Activated CD4-positive, CD25-positive, alpha-beta regulatory T cell treated with anti-CD3 and anti-CD28 coated beads, Interleukin-2, amount 50 U/mL, for 24 hours (primary cell): ENCODE measurements around the gene MZT2B.
"Not testable (repeated sequence)": the region's sequence is repeated elsewhere in the genome, so short reads cannot be mapped to it uniquely, and the experiment has no call there.

Source experiments
- ATAC-seq, 2 donors: fragments of 150-1000 bp; cut with Tn5 transposase; one replicate each; pipeline ENCODE4 v1.10.0; 2021; ENCODE audit warnings: mild to moderate bottlenecking in 1 of 2, moderate library complexity in 1 of 2

MZT2B gene, protein sequence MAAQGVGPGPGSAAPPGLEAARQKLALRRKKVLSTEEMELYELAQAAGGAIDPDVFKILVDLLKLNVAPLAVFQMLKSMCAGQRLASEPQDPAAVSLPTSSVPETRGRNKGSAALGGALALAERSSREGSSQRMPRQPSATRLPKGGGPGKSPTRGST

DNA sequence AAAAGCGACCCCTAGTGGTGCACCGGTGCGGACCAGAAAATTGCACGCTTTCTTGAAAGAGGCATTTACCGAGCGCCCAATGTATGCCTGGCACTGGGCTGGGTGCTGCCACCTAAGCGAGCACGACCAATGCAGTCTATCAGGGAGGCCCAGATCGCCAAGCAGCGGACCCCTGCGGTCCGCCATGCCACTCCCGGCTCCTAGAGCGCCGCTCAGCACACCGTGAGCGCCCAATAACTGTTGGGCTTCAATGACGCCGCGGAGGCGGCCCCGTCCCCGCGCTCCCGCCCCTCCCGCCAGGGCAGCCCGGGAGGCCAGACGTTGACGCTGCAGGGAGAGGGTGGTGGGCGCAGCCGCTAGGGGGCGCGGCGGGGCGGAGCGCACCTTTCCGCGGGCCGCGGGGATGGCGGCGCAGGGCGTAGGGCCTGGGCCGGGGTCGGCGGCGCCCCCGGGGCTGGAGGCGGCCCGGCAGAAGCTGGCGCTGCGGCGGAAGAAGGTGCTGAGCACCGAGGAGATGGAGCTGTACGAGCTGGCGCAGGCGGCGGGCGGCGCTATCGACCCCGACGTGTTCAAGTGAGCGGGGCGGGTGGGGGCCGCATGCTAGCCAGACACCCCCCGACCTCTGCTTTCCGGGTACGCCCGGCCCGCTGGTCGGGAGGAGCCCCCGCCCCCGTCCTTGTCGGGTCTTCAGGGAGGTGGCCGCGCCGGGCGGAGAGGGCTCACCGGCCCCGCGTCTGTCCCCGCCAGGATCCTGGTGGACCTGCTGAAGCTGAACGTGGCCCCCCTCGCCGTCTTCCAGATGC is at the start of gene MZT2B:
TSS of gene MZT2B (plus strand) at position 383 of the 803 bp plus-strand sequence. CDS start at position 404, 21 bp downstream.
- peak; percentile 88 to 91 for ATAC-seq

DNA sequence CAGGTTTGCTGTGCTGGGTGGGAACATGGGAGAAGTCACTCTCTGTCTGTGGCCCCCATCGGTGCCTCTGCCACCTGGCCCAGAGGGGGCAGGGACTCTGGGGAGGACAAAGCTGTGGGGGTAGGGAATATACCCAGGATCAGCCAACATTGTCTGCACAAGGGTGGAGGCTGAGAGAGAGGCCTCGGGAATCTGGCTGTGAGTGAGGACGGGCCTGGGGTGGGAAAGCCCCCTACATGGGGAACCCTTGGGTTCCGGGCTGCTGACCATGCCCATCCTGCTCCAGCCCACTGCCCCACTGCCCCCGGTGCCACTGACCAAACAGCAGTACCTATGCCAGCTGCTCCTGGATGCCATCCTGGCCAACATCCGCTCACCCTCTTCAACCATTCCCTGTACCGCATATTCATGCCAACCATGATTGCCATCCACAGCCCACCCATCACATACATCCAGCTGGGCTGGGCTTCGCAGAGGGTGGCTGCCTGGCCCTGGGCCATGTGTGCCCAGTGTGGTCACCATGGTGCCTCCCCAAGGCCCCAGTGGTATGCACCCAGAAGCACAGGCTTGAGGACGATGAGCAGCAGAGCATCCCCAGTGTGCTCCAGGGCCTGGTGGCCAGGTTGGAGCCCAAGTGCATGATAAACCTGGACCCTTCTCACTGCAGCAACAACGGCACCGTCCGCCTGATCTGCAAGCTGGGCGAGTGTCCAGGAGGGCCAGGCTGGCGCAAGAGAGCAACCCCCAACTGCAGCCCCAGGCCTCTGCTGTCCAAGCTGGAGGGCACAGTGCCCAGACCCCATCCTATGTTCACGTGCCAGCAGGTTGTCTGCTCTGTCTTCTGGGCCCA is 46.1 kb upstream of the MZT2B start:
- no peak for ATAC-seq

DNA sequence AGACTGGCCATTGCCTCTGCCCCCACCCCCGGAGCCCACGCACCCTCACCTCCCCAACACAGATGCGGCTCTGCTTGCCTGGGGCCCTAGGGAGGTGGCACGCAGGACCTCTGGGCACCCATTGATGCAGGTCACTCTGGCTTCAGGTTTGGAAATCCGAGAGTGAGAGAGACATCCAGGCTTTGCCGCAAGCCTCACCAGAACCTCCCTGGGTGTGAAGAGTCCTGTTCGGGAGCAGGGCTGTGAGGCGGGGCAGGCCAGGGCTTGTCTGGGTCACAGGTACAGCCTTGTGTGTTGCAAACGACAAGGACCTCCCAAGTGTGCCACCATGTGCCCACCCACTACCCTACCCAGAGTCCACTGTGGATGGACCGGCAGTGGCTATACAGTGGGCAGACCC is 45.5 kb upstream of the MZT2B start:
- not testable (repeated sequence) for ATAC-seq

DNA sequence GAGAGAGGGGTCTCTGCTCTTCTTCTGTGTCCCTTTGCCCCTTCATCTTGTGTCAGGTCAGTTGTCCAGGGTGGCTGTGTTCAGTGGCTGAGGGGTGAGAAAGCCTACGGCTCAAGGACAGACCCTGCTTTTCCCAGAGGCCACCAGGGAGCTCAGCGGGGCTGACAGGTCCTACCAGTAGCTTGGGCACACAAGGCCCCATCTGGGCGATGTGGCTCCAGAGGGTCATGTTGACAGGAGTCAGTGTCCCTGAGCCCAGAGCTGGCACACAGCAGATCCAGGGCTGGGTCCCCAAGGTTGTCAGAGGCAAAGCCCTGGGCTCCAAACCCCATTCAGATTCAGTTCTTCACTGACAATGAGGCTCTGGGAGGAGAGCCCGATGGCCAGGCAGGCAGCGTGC is 44.9 kb upstream of the MZT2B start:
- not testable (repeated sequence) for ATAC-seq

DNA sequence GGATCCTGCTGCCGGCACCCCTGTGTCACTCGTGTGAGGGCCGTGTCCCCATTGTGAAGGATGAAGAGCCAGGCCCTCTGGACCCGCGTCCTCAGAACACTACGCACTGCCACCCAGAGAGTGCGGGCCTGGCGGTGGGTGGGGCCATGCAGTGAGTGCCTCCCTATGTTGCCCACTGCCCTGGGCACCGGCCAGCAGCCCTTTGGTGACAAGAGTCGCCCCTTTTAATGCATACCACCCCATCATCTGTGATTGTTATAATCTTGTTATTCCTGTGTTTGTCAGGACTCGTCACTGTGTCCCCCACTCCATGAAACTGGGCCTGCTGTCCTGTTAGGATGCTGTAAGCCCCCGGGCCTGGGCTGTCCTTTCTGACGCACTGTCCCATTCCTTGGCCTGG is 43.7 kb upstream of the MZT2B start:
- not testable (repeated sequence) for ATAC-seq

DNA sequence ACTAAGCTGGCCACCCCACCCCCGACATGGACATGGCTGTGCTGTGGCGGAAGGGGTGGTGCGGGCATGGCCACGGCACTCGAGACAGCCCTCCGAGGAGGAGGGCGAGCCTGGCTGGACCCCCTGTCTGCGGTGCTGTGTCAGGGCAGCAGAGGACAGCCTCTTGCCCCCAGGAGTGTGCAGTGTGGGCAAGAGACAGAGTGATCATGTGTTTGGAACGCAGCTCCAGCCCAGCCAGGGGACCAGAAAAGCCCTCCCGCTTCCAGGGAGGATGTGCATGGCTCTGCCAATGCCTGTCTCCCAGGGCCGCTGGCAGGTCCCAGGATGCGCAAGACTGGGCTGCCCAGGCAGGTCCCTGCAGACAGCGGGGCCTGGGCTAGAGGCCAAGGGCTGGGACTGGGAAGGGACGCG is 43.2 kb upstream of the MZT2B start:
- not testable (repeated sequence) for ATAC-seq

DNA sequence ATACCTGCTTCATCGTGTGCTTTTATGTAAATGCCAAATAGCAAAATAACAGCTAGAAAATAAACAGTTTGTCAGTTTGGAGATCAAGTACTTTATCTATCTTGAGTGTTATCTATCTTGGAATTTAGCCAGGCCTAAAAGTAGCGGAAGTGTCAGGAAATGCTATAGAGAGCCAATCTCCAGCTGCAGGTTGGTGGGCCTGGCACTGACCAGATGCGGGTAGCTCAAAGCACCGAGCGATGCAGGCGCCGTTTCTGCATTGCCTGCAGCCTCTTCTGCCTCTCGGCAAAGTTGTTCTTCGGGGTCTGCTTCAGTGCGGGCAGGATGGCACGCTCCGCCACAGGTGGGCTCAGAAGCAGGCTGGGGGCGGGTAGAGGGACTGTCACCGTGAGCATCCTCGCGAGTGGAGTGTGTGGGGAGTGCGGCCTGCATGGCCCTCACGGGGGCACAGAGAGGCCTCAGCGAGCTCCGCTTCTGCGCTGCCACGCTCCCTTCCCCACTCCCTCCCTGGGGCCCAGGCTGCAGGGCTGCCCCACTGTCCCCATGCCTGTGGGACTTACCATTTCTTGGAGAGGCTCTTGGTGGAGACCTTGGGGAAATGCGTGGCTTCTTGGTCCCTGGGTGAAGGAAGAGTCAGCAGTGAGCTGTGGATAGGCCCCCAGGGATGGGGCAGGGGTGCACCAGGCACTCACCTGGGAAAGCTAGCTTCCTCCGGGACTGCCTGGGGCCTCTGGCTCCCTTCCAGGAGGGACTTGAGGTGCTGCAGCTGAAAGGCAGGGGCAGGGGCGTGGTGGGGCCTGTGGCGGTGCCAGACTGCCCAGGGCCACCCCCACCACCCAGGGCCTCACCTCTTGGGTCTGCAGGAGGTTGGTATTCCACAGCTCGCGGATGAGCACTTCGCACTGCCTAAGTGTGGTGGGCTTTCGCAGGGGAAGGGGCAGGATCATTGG is 42.5 kb upstream of the MZT2B start:
- ATAC-seq = not testable (repeated sequence)

DNA sequence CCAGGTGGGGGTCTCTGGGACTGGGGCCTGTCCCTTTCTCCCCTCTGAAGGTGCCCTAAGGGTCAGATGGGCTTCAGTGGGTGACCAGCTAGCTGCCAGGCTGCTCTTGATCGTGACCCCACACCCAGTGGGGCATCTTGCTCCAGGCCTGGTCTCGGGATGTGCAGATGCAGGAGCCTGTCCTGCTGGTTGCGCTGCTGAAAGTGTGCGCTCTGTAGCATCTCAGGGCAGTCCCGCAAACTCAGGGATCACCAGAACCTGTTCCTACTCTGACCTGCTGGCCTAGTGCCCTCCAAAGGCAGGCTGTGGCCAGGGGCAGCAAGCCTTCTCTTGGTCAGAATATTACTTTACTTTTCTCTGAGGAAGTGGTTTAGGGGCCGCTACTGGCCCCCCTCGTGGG is 41.5 kb upstream of the MZT2B start:
- not testable (repeated sequence) for ATAC-seq

DNA sequence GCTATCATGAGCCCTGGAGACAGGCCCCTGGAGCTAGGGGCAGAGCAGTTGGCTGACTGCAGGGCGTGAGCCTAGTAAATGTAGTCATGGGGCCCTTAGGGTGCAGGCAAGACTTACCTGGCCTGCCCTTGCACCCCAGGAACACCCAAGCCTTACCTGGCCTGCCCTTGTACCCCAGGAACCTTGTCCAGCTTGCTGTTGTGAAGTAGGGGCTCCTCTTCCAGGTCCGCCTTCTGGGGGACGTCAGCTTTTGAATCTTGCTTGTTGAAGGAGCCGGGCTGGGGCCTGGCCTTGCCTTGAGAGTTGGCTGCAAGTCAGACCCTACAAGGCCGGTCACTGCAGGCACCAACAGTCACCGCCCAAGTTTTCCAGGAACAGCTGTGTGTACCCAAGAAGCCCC is 41.1 kb upstream of the MZT2B start:
- ATAC-seq = not testable (repeated sequence)

DNA sequence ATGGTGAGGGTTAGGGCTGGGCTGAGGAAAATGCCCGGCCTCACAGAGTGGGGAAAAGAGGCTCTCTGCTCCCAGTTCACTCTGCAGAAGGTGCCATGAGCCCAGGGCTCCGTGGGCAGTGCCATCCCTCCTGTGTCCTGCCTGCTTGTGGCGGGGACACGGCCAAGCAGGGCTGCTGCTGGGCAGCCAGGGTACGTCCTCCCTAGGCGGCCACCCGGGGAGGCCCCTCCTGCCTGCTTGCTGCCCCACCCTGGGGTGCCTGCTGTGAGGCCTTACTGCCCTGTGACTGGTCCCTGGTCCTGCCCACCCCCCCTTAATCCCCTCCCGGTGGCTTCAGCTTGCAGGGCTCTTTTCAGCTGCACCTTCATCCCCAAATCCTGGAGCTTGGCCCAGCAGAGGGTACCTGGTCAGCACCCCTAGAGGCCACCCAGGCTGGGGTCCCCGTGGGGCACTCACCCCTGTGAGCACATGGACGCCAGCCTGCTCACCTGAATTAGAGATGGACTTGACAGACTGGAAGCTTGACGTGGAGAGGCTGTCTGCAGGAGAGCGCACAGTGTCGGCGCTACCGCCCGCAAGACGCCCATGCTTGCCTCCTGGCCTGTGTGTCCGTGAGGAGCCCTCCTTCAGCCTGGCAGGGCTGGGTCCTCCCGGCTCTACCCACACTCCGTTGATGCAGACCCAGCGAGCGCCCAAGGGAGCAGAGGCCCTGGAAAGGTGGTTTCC is 40.3 kb upstream of the MZT2B start:
- ATAC-seq = not testable (repeated sequence)

DNA sequence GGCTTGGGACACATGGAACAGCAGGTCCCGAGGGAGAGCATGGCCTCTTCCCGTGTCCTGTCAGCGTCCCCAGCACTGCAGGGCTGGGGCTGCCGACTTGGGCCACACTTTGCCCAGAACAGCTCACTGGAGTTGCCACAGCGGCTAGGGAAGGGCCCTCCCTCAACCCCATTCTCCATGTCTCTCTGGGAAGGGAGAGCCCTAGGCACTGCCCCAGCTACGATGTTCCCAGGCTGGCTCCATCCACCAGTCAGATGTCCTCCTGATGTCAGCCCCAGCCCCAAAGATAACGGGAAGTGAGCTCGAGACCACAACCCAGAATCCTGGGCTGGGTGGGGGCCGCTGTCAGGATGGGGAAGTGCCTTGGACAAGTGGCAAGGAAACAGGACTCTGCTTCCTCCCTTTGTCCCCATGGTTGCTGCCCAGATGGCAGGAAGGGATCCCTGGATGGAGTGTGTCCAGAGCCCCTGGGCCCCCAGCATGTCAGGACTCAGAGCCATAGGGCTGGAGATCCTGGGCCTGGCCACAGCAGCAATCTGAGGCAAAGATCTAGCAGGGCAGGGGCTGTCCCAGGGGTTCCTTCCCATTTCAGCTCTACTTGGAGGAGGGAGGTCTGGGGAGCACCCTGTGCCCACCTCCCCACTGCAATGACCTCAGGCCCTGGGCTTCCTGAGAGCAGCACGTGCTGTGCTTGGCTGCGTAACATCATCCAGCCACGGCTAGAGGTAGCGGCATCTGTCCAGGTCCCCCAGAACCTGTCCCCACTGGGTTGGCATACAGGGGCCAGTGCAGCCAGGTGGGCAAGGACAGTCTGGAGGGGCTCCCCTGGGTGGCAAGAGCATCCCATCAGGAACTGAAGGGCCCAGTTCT is 39.4 kb upstream of the MZT2B start:
- ATAC-seq = not testable (repeated sequence)

DNA sequence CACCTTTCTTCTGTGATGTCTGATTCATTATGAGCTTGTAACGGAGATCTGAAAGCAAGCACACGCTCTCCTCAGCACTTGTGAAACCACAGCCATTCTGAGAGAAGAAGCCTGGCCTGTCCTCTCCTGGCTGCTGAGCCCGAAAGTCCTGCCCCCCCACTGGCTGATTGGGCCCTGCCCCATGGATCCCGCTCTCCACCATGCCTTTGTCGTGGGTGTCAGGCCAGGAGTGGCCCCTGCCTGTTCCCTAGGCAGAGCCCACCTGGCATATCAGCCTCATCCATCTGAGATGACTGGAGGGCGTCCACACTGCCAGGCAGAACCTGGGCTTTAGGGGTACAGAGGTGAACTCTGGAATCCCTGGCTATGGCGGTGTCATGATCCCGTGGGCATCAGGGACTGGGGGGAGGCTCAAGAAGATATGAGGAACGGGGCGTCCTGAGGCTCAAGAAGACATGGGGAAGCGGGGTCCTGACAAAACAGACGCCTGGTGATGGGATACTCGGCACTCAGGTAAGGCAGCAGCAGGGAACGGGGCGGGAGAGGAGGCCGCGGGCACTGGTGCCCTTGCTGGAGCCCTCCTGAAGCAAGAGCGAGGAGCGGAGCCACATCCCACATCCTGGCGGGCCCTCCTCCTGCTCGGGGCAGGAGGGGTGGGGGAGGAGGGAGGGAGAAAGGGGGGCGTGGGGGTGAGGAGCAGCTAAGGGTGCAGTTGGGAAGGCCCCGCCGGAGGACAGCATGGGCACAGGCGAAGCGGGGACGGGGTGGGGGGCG is 38.6 kb upstream of the MZT2B start:
- ATAC-seq = not testable (repeated sequence)

DNA sequence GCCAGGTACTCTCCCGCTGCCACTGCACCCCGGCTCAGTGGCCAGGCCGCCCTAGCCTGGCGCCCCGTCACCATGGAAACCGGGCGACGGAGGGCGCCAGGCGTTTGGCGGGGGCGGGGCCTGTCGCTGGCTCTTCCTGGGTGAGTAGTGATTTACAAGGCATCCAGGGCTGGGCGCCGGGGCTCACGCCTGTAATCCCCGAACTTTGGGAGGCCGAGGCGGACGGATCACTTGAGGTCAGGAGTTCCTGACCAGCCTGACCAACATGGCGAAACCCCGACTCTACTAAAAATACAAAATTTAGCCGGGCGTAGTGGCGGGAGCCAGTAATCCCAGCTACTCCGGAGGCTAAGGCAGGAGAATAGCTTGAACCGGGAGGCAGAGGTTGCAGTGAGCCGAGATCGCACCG is 37.1 kb upstream of the MZT2B start, which contains the start of gene CCDC74B:
TSS of gene CCDC74B (minus strand) at position 107 of the 409 bp plus-strand sequence. CDS start 116 bp downstream, outside the sequence.
- peak; percentile 83 to 88 for ATAC-seq

DNA sequence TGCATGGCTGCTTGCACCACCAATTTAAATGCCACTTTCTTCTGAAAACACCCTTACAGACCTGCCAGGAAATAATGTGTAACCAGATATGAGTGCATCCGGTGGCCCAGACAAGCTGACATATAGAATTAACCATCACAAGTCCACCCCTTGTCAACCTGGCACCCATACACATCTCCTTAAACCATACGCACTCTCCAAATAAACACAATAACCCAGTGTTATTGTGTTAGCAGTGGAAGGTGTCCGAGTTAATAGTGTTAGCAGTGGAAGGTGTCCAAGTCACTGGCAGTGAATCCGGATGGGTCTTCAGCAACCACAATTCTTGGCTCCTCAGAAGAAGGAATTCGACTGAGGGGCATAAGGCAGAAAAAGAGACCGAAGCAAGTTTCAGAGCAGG is 33.5 kb upstream of the MZT2B start:
- not testable (repeated sequence) for ATAC-seq

DNA sequence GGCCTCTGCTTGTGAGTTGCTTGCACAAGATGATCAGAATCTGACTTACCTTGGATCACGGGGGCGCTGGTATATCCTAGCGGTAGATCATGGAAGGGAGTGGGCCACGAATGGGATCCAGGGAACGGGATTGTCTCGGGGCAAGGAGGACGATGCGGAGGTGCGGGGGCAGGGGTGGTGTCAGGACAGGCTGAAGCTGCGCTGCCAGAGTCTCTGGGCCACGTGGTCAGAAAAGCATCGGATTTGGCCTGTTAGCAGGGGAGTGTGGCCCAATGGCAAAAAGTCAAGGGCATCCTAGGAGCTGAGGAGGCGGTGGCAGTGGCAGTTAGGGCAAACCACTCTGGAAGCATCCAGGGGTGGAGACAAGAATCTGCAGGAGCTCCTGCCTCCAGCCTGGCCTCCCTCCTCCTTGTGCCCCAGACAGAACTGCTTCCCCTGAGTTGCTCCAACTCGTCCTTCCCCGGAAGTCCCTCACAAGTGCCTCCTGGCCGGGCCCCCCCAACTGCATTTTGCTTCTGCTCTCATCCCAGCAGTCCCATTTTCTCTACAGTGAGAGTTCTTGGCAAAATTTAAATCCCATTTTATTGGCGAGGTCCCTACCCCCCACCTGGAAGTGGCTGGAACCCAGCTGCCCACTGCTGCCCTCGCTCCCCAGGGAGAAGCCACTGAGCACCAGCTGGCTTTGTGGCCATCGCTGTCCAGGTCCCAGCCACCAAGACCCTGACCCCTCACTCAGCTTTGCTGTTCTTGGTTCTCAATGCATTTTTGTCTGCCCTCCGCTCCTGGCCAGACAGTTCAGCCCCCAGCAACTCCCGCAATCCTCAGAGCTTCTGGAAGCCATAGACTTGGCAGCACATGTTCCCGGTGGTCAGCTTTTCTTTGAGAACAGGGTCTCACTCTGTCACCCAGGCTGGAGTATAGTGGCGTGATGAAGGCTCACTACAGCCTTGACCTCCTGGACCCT is 31.6 kb upstream of the MZT2B start:
- no peak for ATAC-seq

DNA sequence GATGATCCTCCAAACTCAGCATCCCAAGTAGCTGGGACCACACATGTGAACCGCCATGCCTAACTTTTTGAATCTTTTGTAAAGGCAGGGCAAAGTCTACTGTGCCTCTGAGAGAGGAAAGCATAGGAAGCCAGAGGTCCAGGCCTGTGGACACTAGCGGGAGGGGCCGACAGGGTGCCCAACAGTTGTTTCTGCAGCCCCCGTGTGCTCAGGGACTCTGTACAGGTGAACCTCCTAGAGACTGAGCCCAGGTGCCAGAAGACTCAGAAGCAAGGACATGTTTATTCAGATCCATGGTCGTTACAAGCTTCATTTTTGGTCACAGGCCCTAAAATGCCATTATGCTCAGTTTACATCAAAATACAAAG is 30.9 kb upstream of the MZT2B start:
- not testable (repeated sequence) for ATAC-seq

DNA sequence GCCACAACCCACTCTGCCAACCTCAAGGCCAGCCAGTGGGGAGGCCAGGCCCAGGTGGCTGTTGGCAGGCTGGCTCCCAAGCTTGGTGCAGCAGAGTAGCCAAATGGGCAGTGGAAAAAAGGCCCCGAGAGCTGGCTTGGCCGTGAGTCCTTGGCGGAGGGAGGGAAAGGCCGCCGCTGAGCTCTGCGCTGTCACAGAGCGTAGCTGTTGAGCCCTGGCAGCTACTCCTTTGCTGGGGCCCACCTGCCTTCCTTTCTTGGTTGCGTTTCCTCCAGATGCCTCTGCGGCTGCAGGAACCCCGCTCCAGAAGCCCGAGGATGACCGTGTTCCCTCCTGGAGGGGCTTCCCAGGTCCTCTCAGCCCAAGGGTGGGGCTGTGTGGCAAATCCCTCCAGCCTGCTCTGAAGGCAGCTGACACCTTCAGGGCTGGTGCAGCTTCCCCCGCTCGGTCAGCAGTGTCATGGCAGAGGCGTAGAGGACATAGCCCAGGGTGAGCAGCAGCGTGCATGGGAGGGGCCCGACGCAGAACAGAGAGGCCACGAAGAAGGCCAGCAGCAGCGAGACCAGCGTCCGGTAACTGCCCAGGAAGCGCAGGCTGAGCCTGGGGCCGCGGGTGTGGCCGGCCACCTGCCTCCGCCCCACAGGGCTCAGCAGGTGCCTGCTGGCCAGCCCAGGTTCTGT is 29.8 kb upstream of the MZT2B start:
- ATAC-seq = not testable (repeated sequence)
